Osteoblast (primary cell): ENCODE results near the gene CACNA1I. TPM values are rescaled to one million over a fixed set of nuclear protein-coding genes. Genes with fewer than 3 reads are reported as not detected.
A peak's percentile ranks its signal among the peaks of the same experiment; 100 is the strongest.

Experiments
- DNase-seq: peaks from one replicate; pipeline ENCODE4 v3.0.0; 2011; ENCODE audit warnings: low spot score, mixed read lengths; ENCODE audit not compliant: insufficient read length; ENCODE audit errors: missing footprints
- H2AFZ ChIP-seq: 2 replicates; pipeline ENCODE4 v1.6.0; 2011; ENCODE audit warnings: mild to moderate bottlenecking, low read length
- H3K27ac ChIP-seq: 2 replicates; pipeline ENCODE4 v1.5.1; 2011; ENCODE audit warnings: mild to moderate bottlenecking, low read depth, low read length, moderate library complexity
- H3K27me3 ChIP-seq: 2 replicates; pipeline ENCODE4 v1.6.0; 2012; ENCODE audit warnings: mild to moderate bottlenecking, control low read depth, inconsistent platforms, low read length, moderate library complexity; ENCODE audit not compliant: insufficient read depth
- H3K36me3 ChIP-seq: 2 replicates; pipeline ENCODE4 v1.5.1; 2011; ENCODE audit warnings: mild to moderate bottlenecking, low read length, control low read depth, moderate library complexity; ENCODE audit not compliant: insufficient read depth
- H3K4me1 ChIP-seq: 2 replicates; pipeline ENCODE4 v1.5.1; 2011; ENCODE audit warnings: mild to moderate bottlenecking, low read length, control low read depth, moderate library complexity; ENCODE audit not compliant: insufficient read depth
- H3K4me2 ChIP-seq: 2 replicates; pipeline ENCODE4 v1.6.0; 2011; ENCODE audit warnings: mild to moderate bottlenecking, low read length; ENCODE audit not compliant: insufficient read depth
- H3K4me3 ChIP-seq: fragments of 200-600 bp; sonication (generic); 3 replicates; pipeline ENCODE4 v1.5.1; 2012; ENCODE audit warnings: mild to moderate bottlenecking, low read length, inconsistent platforms; ENCODE audit not compliant: insufficient read depth
- H3K79me2 ChIP-seq: 2 replicates; pipeline ENCODE4 v1.6.0; 2012; ENCODE audit warnings: mild to moderate bottlenecking, low read length, control low read depth, inconsistent platforms; ENCODE audit not compliant: insufficient read depth
- H3K9me3 ChIP-seq: 2 replicates; pipeline ENCODE4 v1.5.1; 2011; ENCODE audit warnings: low read depth, low read length, control low read depth
- H4K20me1 ChIP-seq: 2 replicates; pipeline ENCODE4 v1.6.0; 2012; ENCODE audit warnings: mild to moderate bottlenecking, low read length, control low read depth; ENCODE audit not compliant: insufficient read depth
- CTCF ChIP-seq: IDR thresholded peaks from 2 replicates; pipeline ENCODE4 v1.5.1; 2011; ENCODE audit warnings: mild to moderate bottlenecking, low read depth, low read length, moderate library complexity; ENCODE audit errors: extremely low read depth
- total RNA-seq: library from RNA; depleted of rRNA; stranded (reverse); fragments of >200 nt; gene quantifications from 2 replicates; pipeline ENCODE4 v1.2.3, GENCODE V29; 2012

The CACNA1I gene
- total RNA-seq, 1 donor: under 0.01 TPM

GRCh38 chr22:39622881-39623367 is 52.4 kb downstream of the CACNA1I start:
- Histone ChIP-seq H3K4me2 (no peak overlapping the region), H2AFZ (no peak overlapping the region), H4K20me1 (no peaks in the 10 kb centered on the region), H3K4me1 (no peaks in the 10 kb centered on the region), H3K79me2 (no peaks in the 10 kb centered on the region), H3K4me3 (no peak overlapping the region), H3K27ac (no peak overlapping the region), H3K36me3 (no peaks in the 10 kb centered on the region), H3K27me3 (peaks cover 23% of the 10 kb centered on the region), H3K9me3 (no peaks in the 10 kb centered on the region)
- TF ChIP-seq CTCF: peak; percentile 54
- DNase-seq: peak; percentile 93

GRCh38 chr22:39623603-39624500 is 53.3 kb downstream of the CACNA1I start:
- Histone ChIP-seq H3K36me3 (no peaks in the 10 kb centered on the region), H4K20me1 (no peaks in the 10 kb centered on the region), H3K79me2 (no peaks in the 10 kb centered on the region), H3K9me3 (no peaks in the 10 kb centered on the region), H2AFZ (no peak overlapping the region), H3K4me2 (no peak overlapping the region), H3K27ac (no peak overlapping the region), H3K4me3 (no peak overlapping the region), H3K27me3 (peaks cover 23% of the 10 kb centered on the region), H3K4me1 (no peaks in the 10 kb centered on the region)
- TF ChIP-seq CTCF: no peak
- DNase-seq: peak; percentile 80

- Histone ChIP-seq H3K9me3 (no peaks in the 10 kb centered on the region), H3K36me3 (no peaks in the 10 kb centered on the region), H3K79me2 (no peaks in the 10 kb centered on the region), H4K20me1 (no peaks in the 10 kb centered on the region), H3K27me3 (peaks cover 23% of the 10 kb centered on the region), H3K4me1 (no peaks in the 10 kb centered on the region), H3K27ac (no peak overlapping the region), H3K4me2 (no peak overlapping the region), H3K4me3 (no peak overlapping the region), H2AFZ (no peak overlapping the region)
- no peak for TF ChIP-seq CTCF
- peak; percentile 86 for DNase-seq
Measured at GRCh38 chr22:39624501-39624821, 53.9 kb downstream of the CACNA1I start.
